Femur (tissue), 1 donor: ENCODE results near the gene HOXB7.
A peak's percentile ranks its signal among the peaks of the same experiment; 100 is the strongest.

Experiments
- DNase-seq: peaks from one replicate; pipeline ENCODE4 v3.0.0-alpha.2; 2017

The HOXB7 gene

GRCh38 chr17:48636177-48637018 lies 25.6 kb upstream of the HOXB7 start:
- DNase-seq: peak; percentile 80

- no peak for DNase-seq
Measured at GRCh38 chr17:48634493-48635208, 23.8 kb upstream of the HOXB7 start.

- peak; percentile 7 for DNase-seq
Measured at GRCh38 chr17:48633266-48633677, 22.5 kb upstream of the HOXB7 start.

- DNase-seq: peak; percentile 12
Measured at GRCh38 chr17:48632579-48633265, 21.9 kb upstream of the HOXB7 start.

GRCh38 chr17:48631693-48632578 lies 21.1 kb upstream of the HOXB7 start:
- peak; percentile 18 for DNase-seq

GRCh38 chr17:48630925-48631692 lies 20.3 kb upstream of the HOXB7 start:
- peak; percentile 12 for DNase-seq

- DNase-seq: no peak
Measured at GRCh38 chr17:48630009-48630924, 19.4 kb upstream of the HOXB7 start.

GRCh38 chr17:48629411-48629759 lies 18.6 kb upstream of the HOXB7 start:
- no peak for DNase-seq

- no peak for DNase-seq
Measured at GRCh38 chr17:48628649-48629410, 18.0 kb upstream of the HOXB7 start.

- DNase-seq: no peak
Measured at GRCh38 chr17:48627623-48628521, 17.1 kb upstream of the HOXB7 start.

- DNase-seq: no peak
Measured at GRCh38 chr17:48627118-48627597, 16.3 kb upstream of the HOXB7 start.

- no peak for DNase-seq
Measured at GRCh38 chr17:48626245-48627117, 15.7 kb upstream of the HOXB7 start, which contains the start of gene HOXB9. Gene HOXB9 (minus strand): TSS chr17:48626358. CDS start chr17:48626269, 89 bp downstream.

- DNase-seq: no peak
Measured at GRCh38 chr17:48625495-48626244, 14.9 kb upstream of the HOXB7 start.

GRCh38 chr17:48624544-48625494 lies 14.0 kb upstream of the HOXB7 start:
- DNase-seq: no peak

- DNase-seq: no peak
Measured at GRCh38 chr17:48624118-48624517, 13.3 kb upstream of the HOXB7 start.
